Smooth muscle cell (in vitro differentiated cells): Measurements from ENCODE around the gene TMEM175. TPM values are rescaled to one million over a fixed set of nuclear protein-coding genes. Genes with fewer than 3 reads are reported as not detected.

ENCODE experiments used
- DNase-seq: peaks from one replicate; lab custom pipeline; 2025; ENCODE audit not compliant: unreplicated experiment; lab: John Stamatoyannopoulos, UW
- H2AFZ ChIP-seq: fragments of 200-600 bp; sonication (generic); 2 replicates; pipeline ENCODE4 v1.6.0; 2016; ENCODE audit warnings: antibody characterized with exemption, low read depth, mild to moderate bottlenecking
- H3F3A ChIP-seq: fragments of 200-600 bp; sonication (generic); 2 replicates; pipeline ENCODE4 v1.6.0; 2017; ENCODE audit warnings: antibody characterized with exemption, low read depth
- H3K27ac ChIP-seq: fragments of 200-600 bp; sonication (generic); 2 replicates; pipeline ENCODE4 v1.5.1; 2016; ENCODE audit warnings: low read depth, mild to moderate bottlenecking
- H3K27me3 ChIP-seq: fragments of 200-600 bp; sonication (generic); 2 replicates; pipeline ENCODE4 v1.6.1; 2016; ENCODE audit warnings: low read depth, mild to moderate bottlenecking
- H3K36me3 ChIP-seq: fragments of 200-600 bp; sonication (generic); 2 replicates; pipeline ENCODE4 v1.5.1; 2016; ENCODE audit warnings: low read depth
- H3K4me1 ChIP-seq: fragments of 200-600 bp; sonication (generic); 2 replicates; pipeline ENCODE4 v1.5.1; 2016; ENCODE audit warnings: low read depth
- H3K4me2 ChIP-seq: fragments of 200-600 bp; sonication (generic); 2 replicates; pipeline ENCODE4 v1.6.0; 2016; ENCODE audit warnings: mild to moderate bottlenecking
- H3K4me3 ChIP-seq: fragments of 200-600 bp; sonication (generic); 2 replicates; pipeline ENCODE4 v1.5.1; 2016; ENCODE audit warnings: mild to moderate bottlenecking
- H3K79me2 ChIP-seq: fragments of 200-600 bp; sonication (generic); 2 replicates; pipeline ENCODE4 v1.6.0; 2016; ENCODE audit warnings: low read depth, mild to moderate bottlenecking
- H3K9ac ChIP-seq: fragments of 200-600 bp; sonication (generic); 2 replicates; pipeline ENCODE4 v1.6.0; 2016; ENCODE audit warnings: low read depth
- H3K9me3 ChIP-seq: fragments of 200-600 bp; sonication (generic); replicated peaks from 2 replicates; pipeline ENCODE4 v1.5.1; 2016; ENCODE audit warnings: low read depth
- H4K20me1 ChIP-seq: fragments of 200-600 bp; sonication (generic); 2 replicates; pipeline ENCODE4 v1.6.0; 2016; ENCODE audit warnings: low read depth
- CTCF ChIP-seq: fragments of 200-600 bp; sonication (generic); IDR thresholded peaks from 2 replicates; pipeline ENCODE4 v1.5.1; 2017; ENCODE audit warnings: borderline replicate concordance, mild to moderate bottlenecking, antibody characterized with exemption; ENCODE audit not compliant: insufficient read depth, poor library complexity, severe bottlenecking
- WGBS: methylation state at CpG from one replicate; pipeline ENCODE4 v1.1.7; 2016; ENCODE audit warnings: low lambda C conversion rate; 5-methylcytosine and 5-hydroxymethylcytosine counted together
- polyA plus RNA-seq: library from polyadenylated mRNA; unstranded; fragments of >200 nt; fragmentation: Nextera tagmentation; extraction: Ambion mirVana; gene quantifications from 2 replicates; pipeline ENCODE4 v1.2.1, GENCODE V29; 2016
- total RNA-seq: library from RNA; depleted of rRNA; stranded (reverse); fragments of >200 nt; gene quantifications from 2 replicates; pipeline ENCODE4 v1.2.3, GENCODE V29; 2014

The TMEM175 gene
- total and polyA plus RNA-seq, 2 experiments from 2014 or later: 20.6 to 27.6 TPM

DNA sequence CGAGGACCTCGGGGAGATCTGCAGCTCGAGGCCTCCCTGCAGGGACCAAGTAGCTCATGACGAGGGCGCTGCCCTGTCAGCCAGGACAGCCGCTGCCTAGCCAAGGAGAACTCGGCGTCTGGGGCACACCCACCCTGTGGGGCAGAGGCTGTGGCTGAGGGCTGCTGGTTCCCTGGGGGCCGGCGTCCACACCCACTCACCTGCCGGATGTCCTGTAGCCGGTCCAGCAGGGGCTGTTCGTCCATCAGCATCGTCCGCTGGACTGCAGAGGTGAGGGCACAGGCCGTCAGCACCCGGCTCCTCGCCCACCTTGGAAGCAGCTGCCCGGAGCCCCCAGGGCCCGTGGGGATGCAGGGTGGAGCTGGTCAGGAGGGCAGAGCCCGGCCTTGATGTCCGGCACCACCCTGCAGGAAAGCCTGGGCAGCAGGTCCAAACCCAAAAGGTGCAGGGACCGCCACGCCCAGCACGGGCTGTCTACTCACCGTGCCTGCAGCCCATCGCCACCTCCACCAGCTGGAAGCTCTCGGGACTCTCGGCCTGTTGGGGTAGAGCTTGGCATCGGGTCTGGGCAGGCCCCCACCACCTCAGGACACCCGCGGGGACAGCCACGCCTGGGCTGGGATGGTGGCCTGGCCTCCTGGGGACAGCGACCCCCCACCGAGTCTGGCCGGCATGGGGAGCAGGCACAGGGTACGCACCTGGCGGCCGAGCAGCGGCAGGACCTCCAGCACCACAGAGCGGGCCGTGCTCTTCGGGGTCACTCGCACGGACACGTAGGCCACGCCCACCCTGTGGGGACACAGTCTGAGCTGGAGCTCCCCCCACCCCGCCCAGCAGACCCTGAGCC is 34.2 kb downstream of the TMEM175 start:
- Histone ChIP-seq H3K79me2 (no peaks in the 10 kb centered on the region), H3K9me3 (no peaks in the 10 kb centered on the region), H3K9ac (no peak overlapping the region), H2AFZ (no peak overlapping the region), H3K27me3 (peaks cover 5% of the 10 kb centered on the region), H4K20me1 (peaks cover 31% of the 10 kb centered on the region), H3F3A (no peaks in the 10 kb centered on the region), H3K4me1 (no peaks in the 10 kb centered on the region), H3K4me2 (no peak overlapping the region), H3K4me3 (no peak overlapping the region), H3K27ac (no peak overlapping the region), H3K36me3 (no peaks in the 10 kb centered on the region)
- TF ChIP-seq CTCF: no peak
- 92% methylated on average over 30 of the region's 48 CpGs for WGBS
- no peak for DNase-seq

DNA sequence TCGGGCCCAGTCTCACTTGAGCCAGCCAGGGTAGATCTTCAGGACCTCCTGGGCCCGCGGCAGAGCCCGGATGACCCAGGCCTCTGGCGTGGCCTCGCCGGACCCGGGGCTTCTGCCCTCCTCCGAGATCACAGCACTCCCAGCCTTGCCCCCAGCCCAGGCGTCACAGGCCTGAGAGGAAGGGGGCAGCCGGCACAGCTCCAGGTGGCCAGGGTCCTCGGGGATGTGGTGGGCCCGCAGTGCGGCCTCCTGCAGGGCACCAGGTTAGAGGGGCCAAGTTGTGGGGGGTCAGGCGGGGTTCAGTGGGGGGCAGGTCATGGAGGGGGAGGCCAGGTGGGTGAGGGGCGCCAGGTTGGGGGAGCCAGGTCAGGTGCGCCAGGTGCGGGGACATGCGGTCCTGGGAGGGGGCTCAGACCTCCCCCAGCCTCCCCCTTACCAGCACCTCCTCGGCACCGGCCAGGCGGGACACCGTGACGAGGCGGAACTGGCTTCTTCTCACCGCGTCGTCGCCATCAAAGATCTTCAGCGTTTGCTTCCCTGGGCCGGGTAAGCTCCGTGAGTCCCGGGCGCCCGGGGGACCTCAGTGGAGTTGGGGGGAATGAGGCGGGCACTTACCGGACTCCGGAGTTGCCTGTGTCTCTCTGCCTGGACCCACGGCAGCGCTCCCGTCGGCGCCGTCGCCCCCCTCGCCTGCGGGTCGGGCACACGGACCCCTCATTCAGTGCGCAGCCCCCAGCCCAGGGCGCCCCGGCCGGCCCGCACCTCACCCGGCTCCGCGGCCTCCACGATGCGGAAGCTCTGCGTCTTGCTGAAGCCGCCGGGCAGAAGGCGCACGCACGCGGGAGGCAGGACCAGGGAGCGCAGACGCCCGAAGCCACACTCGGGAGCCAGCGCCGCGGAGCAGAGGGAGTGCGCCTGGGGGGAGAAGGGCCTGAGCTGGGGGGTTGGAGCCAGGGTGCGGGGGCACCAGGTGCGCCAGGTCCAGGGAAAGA is 35.1 kb downstream of the TMEM175 start:
- Histone ChIP-seq H3K4me3 (no peak overlapping the region), H2AFZ (no peak overlapping the region), H3K9ac (no peak overlapping the region), H3F3A (no peaks in the 10 kb centered on the region), H3K36me3 (no peaks in the 10 kb centered on the region), H3K27ac (no peak overlapping the region), H3K27me3 (peaks cover 5% of the 10 kb centered on the region), H3K9me3 (no peaks in the 10 kb centered on the region), H3K4me1 (peaks cover under 1% of the 10 kb centered on the region), H3K4me2 (no peak overlapping the region), H3K79me2 (peaks cover 7% of the 10 kb centered on the region), H4K20me1 (peaks cover 40% of the 10 kb centered on the region)
- no peak for DNase-seq
- 58% methylated on average over 45 of the region's 76 CpGs for WGBS
- no peak for TF ChIP-seq CTCF

- no peak for DNase-seq
- no peak overlapping the region for H3K4me3 ChIP-seq
- H3K9ac ChIP-seq: no peak overlapping the region
- TF ChIP-seq CTCF: no peak
- no peak overlapping the region for H3K27ac ChIP-seq
- H3K9me3 ChIP-seq: no peaks in the 10 kb centered on the region
- H3K4me1 ChIP-seq: peaks cover 5% of the 10 kb centered on the region
- no peak overlapping the region for H3K4me2 ChIP-seq
- no peaks in the 10 kb centered on the region for H3K36me3 ChIP-seq
- peaks cover 7% of the 10 kb centered on the region for H3K79me2 ChIP-seq
- H3F3A ChIP-seq: no peaks in the 10 kb centered on the region
- WGBS: 54% methylated on average over 18 of the region's 24 CpGs
- peaks cover 44% of the 10 kb centered on the region for H4K20me1 ChIP-seq
- H2AFZ ChIP-seq: no peak overlapping the region
- H3K27me3 ChIP-seq: peaks cover 5% of the 10 kb centered on the region
Observed at GRCh38 chr4:968221-968620, 36.0 kb downstream of the TMEM175 start.
